GM18868 (cell line): ENCODE data around the gene PRR23B.

Source experiments
- ATAC-seq: cut with Tn5 transposase; IDR thresholded peaks from one replicate; pipeline ENCODE4 v1.9.1; 2021; ENCODE audit warnings: mild to moderate bottlenecking, moderate library complexity; ENCODE audit not compliant: unreplicated experiment

PRR23B gene

DNA sequence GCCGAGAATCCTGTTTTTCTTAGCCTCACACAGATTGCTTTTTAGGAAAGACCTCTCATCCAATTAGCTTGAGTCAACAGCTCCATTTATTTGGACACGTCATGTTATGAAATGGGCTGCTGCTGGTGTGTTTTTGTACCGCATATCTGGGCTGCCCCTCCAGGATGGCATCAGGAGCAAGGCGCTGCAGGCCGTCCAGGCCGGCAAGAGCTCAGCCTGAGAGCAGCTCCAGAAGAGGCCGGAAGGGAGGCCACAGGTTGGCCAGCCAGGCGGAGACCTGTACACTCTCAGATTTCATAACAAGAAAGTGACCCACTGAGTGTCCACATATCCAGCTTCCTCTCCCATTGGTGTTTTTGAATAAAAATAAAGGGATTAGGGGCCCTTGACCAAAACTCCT lies 45.4 kb downstream of the PRR23B start:
- no peak for ATAC-seq

DNA sequence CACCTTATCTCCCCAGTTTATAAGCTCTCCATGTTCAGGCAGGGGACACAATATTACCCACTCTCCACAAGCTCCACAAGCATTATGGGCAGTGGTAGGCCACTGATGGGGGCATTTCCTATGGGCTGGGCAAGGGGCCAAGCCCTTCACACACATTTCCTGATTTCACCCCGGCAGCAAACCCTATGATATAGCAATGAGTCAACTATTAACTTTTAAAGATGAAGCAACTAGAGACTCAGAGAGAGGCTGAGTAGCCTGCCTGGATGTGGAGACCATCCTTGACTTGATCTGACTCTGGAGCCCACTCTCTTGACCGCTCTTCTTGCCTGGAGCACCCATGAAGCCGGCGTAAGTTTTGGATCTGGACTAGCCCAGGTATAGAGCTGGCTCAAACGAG lies 46.3 kb downstream of the PRR23B start:
- ATAC-seq, result no peak

GRCh38 chr3:138972941-138973340 lies 47.8 kb downstream of the PRR23B start:
- no peak for ATAC-seq

GRCh38 chr3:138971766-138972320 lies 48.9 kb downstream of the PRR23B start:
- ATAC-seq, result no peak
